HEK293 (cell line): ENCODE results near the gene RPL27.

Experiments used
- GFI1B ChIP-seq: fragments of 450-650 bp; formaldehyde crosslinking; IDR thresholded peaks from 2 replicates; pipeline ENCODE4 v1.5.1; 2016; ENCODE audit warnings: missing biosample characterization, missing genetic modification characterization
- GLI4 ChIP-seq: fragments of 450-650 bp; formaldehyde crosslinking; IDR thresholded peaks from 2 replicates; pipeline ENCODE4 v1.5.1; 2016; ENCODE audit warnings: missing biosample characterization, missing genetic modification characterization
- GLIS1 ChIP-seq: fragments of 450-650 bp; formaldehyde crosslinking; IDR thresholded peaks from 2 replicates; pipeline ENCODE4 v1.5.1; 2016; ENCODE audit warnings: missing biosample characterization, missing genetic modification characterization
- KLF1 ChIP-seq: fragments of 450-650 bp; formaldehyde crosslinking; IDR thresholded peaks from 2 replicates; pipeline ENCODE4 v1.5.1; 2016; ENCODE audit warnings: missing biosample characterization, missing genetic modification characterization
- KLF16 ChIP-seq: fragments of 450-650 bp; formaldehyde crosslinking; IDR thresholded peaks from 2 replicates; pipeline ENCODE4 v1.5.1; 2017; ENCODE audit warnings: missing biosample characterization, missing genetic modification characterization
- MZF1 ChIP-seq: fragments of 450-650 bp; formaldehyde crosslinking; IDR thresholded peaks from 2 replicates; pipeline ENCODE4 v1.5.1; 2017; ENCODE audit warnings: missing biosample characterization, missing genetic modification characterization, borderline replicate concordance
- REPIN1 ChIP-seq: fragments of 450-650 bp; formaldehyde crosslinking; IDR thresholded peaks from 2 replicates; pipeline ENCODE4 v1.5.1; 2017; ENCODE audit warnings: missing biosample characterization, missing genetic modification characterization, low read depth
- SALL2 ChIP-seq: fragments of 450-650 bp; formaldehyde crosslinking; IDR thresholded peaks from 2 replicates; pipeline ENCODE4 v1.5.0; 2017; ENCODE audit warnings: missing biosample characterization, mild to moderate bottlenecking, missing genetic modification characterization, borderline replicate concordance
- ZBTB20 ChIP-seq: fragments of 450-650 bp; formaldehyde crosslinking; IDR thresholded peaks from 2 replicates; pipeline ENCODE4 v1.5.1; 2016; ENCODE audit warnings: missing biosample characterization, missing genetic modification characterization
- ZBTB26 ChIP-seq: fragments of 450-650 bp; formaldehyde crosslinking; optimal IDR thresholded peaks from 2 replicates; pipeline ENCODE3; 2016; ENCODE audit warnings: missing biosample characterization, mild to moderate bottlenecking, missing genetic modification characterization
- ZNF16 ChIP-seq: fragments of 450-650 bp; formaldehyde crosslinking; IDR thresholded peaks from 2 replicates; pipeline ENCODE4 v1.5.1; 2016; ENCODE audit warnings: low read depth, missing biosample characterization, missing genetic modification characterization
- ZNF169 ChIP-seq: fragments of 450-650 bp; formaldehyde crosslinking; IDR thresholded peaks from 2 replicates; pipeline ENCODE4 v1.5.1; 2016; ENCODE audit warnings: missing biosample characterization, missing genetic modification characterization
- ZNF174 ChIP-seq: fragments of 450-650 bp; formaldehyde crosslinking; IDR thresholded peaks from 2 replicates; pipeline ENCODE4 v1.5.0; 2017; ENCODE audit warnings: missing biosample characterization, mild to moderate bottlenecking, missing genetic modification characterization
- ZNF2 ChIP-seq: fragments of 450-650 bp; formaldehyde crosslinking; IDR thresholded peaks from 2 replicates; pipeline ENCODE4 v1.5.1; 2016; ENCODE audit warnings: missing biosample characterization, missing genetic modification characterization
- ZNF202 ChIP-seq: fragments of 450-650 bp; formaldehyde crosslinking; IDR thresholded peaks from 2 replicates; pipeline ENCODE4 v1.5.1; 2016; ENCODE audit warnings: missing biosample characterization, missing genetic modification characterization, borderline replicate concordance
- ZNF214 ChIP-seq: fragments of 450-650 bp; formaldehyde crosslinking; IDR thresholded peaks from 2 replicates; pipeline ENCODE4 v1.5.1; 2017; ENCODE audit warnings: missing biosample characterization, mild to moderate bottlenecking, missing genetic modification characterization, borderline replicate concordance
- ZNF223 ChIP-seq: fragments of 450-650 bp; formaldehyde crosslinking; IDR thresholded peaks from 2 replicates; pipeline ENCODE4 v1.5.1; 2016; ENCODE audit warnings: missing biosample characterization, missing genetic modification characterization
- ZNF248 ChIP-seq: fragments of 450-650 bp; formaldehyde crosslinking; IDR thresholded peaks from 2 replicates; pipeline ENCODE4 v1.5.1; 2017; ENCODE audit warnings: missing biosample characterization, missing genetic modification characterization
- ZNF292 ChIP-seq: fragments of 450-650 bp; formaldehyde crosslinking; IDR thresholded peaks from 2 replicates; pipeline ENCODE4 v1.5.1; 2016; ENCODE audit warnings: low read depth, missing biosample characterization, missing genetic modification characterization, borderline replicate concordance
- ZNF311 ChIP-seq: fragments of 450-650 bp; formaldehyde crosslinking; IDR thresholded peaks from 2 replicates; pipeline ENCODE4 v1.5.1; 2017; ENCODE audit warnings: missing biosample characterization, missing genetic modification characterization, borderline replicate concordance
- ZNF366 ChIP-seq: fragments of 450-650 bp; formaldehyde crosslinking; conservative IDR thresholded peaks from 2 replicates; pipeline ENCODE4 v1.5.1; 2016; ENCODE audit warnings: missing biosample characterization, missing genetic modification characterization
- ZNF391 ChIP-seq: fragments of 450-650 bp; formaldehyde crosslinking; IDR thresholded peaks from 2 replicates; pipeline ENCODE4 v1.5.1; 2016; ENCODE audit warnings: low read depth, missing biosample characterization, missing genetic modification characterization, borderline replicate concordance
- ZNF394 ChIP-seq: fragments of 450-650 bp; formaldehyde crosslinking; IDR thresholded peaks from 2 replicates; pipeline ENCODE4 v1.5.1; 2016; ENCODE audit warnings: missing biosample characterization, missing genetic modification characterization, mild to moderate bottlenecking, moderate library complexity, borderline replicate concordance
- ZNF398 ChIP-seq: fragments of 450-650 bp; formaldehyde crosslinking; IDR thresholded peaks from 2 replicates; pipeline ENCODE4 v1.5.1; 2017; ENCODE audit warnings: missing biosample characterization, missing genetic modification characterization
- ZNF416 ChIP-seq: fragments of 450-650 bp; formaldehyde crosslinking; IDR thresholded peaks from 2 replicates; pipeline ENCODE4 v1.5.1; 2016; ENCODE audit warnings: missing biosample characterization, missing genetic modification characterization
- ZNF426 ChIP-seq: fragments of 450-650 bp; formaldehyde crosslinking; IDR thresholded peaks from 2 replicates; pipeline ENCODE4 v1.5.1; 2017; ENCODE audit warnings: missing biosample characterization, missing genetic modification characterization, mild to moderate bottlenecking, inconsistent platforms, moderate library complexity
- ZNF548 ChIP-seq: fragments of 450-650 bp; formaldehyde crosslinking; IDR thresholded peaks from 2 replicates; pipeline ENCODE4 v1.5.1; 2016; ENCODE audit warnings: missing biosample characterization, missing genetic modification characterization
- ZNF596 ChIP-seq: fragments of 450-650 bp; IDR thresholded peaks from 2 replicates; pipeline ENCODE4 v1.5.0; 2018; ENCODE audit warnings: missing biosample characterization, mild to moderate bottlenecking, missing genetic modification characterization, moderate library complexity
- ZNF610 ChIP-seq: fragments of 450-650 bp; formaldehyde crosslinking; IDR thresholded peaks from 2 replicates; pipeline ENCODE4 v1.5.1; 2016; ENCODE audit warnings: missing biosample characterization, missing genetic modification characterization, borderline replicate concordance
- ZNF660 ChIP-seq: fragments of 450-650 bp; IDR thresholded peaks from 2 replicates; pipeline ENCODE4 v1.5.1; 2018; ENCODE audit warnings: missing biosample characterization, mild to moderate bottlenecking, missing genetic modification characterization
- ZNF664 ChIP-seq: fragments of 450-650 bp; formaldehyde crosslinking; IDR thresholded peaks from 2 replicates; pipeline ENCODE4 v1.5.1; 2016; ENCODE audit warnings: missing biosample characterization, missing genetic modification characterization
- ZNF707 ChIP-seq: fragments of 450-650 bp; formaldehyde crosslinking; IDR thresholded peaks from 2 replicates; pipeline ENCODE4 v1.5.1; 2016; ENCODE audit warnings: missing biosample characterization, missing genetic modification characterization
- ZNF747 ChIP-seq: fragments of 450-650 bp; formaldehyde crosslinking; IDR thresholded peaks from 2 replicates; pipeline ENCODE4 v1.5.1; 2016; ENCODE audit warnings: missing biosample characterization, missing genetic modification characterization
- ZNF768 ChIP-seq: fragments of 450-650 bp; formaldehyde crosslinking; IDR thresholded peaks from 2 replicates; pipeline ENCODE4 v1.5.1; 2018; ENCODE audit warnings: missing biosample characterization, mild to moderate bottlenecking, missing genetic modification characterization
- ZNF776 ChIP-seq: fragments of 450-650 bp; formaldehyde crosslinking; IDR thresholded peaks from 2 replicates; pipeline ENCODE4 v1.5.0; 2017; ENCODE audit warnings: missing biosample characterization, missing genetic modification characterization, borderline replicate concordance
- ZNF792 ChIP-seq: fragments of 450-650 bp; formaldehyde crosslinking; IDR thresholded peaks from 2 replicates; pipeline ENCODE4 v1.5.1; 2016; ENCODE audit warnings: missing biosample characterization, missing genetic modification characterization
- ZNF837 ChIP-seq: fragments of 450-650 bp; formaldehyde crosslinking; IDR thresholded peaks from 2 replicates; pipeline ENCODE4 v1.5.1; 2016; ENCODE audit warnings: missing biosample characterization, missing genetic modification characterization
- ZNF843 ChIP-seq: fragments of 450-650 bp; formaldehyde crosslinking; IDR thresholded peaks from 2 replicates; pipeline ENCODE4 v1.5.1; 2016; ENCODE audit warnings: missing biosample characterization, missing genetic modification characterization
- ZSCAN23 ChIP-seq: fragments of 450-650 bp; formaldehyde crosslinking; IDR thresholded peaks from 2 replicates; pipeline ENCODE4 v1.5.1; 2016; ENCODE audit warnings: missing biosample characterization, missing genetic modification characterization
- ZSCAN30 ChIP-seq: fragments of 450-650 bp; IDR thresholded peaks from 2 replicates; pipeline ENCODE4 v1.5.1; 2018; ENCODE audit warnings: missing biosample characterization, mild to moderate bottlenecking, missing genetic modification characterization, moderate library complexity

The RPL27 gene

GRCh38 chr17:43024407-43025289, 26.4 kb downstream of the RPL27 start, which contains the start of gene RND2 (continued):
- peak; percentile 65; the same call in 1 of the 2 replicates for TF ChIP-seq ZNF398 (tag by site-specific recombination)
- no peak for TF ChIP-seq ZNF747
- TF ChIP-seq ZBTB20 (tag by site-specific recombination): no peak
- TF ChIP-seq ZNF202 (tag by site-specific recombination): no peak
- TF ChIP-seq ZNF768 (tag by site-specific recombination): no peak
- TF ChIP-seq GLI4: no peak
- TF ChIP-seq ZNF366 (tag by site-specific recombination): peak; percentile 59
- TF ChIP-seq ZNF776 (tag by site-specific recombination): no peak
- no peak for TF ChIP-seq ZNF596
- no peak for TF ChIP-seq ZNF214 (tag by site-specific recombination)
- peak; percentile 32 for TF ChIP-seq ZNF843 (tag by site-specific recombination)
- TF ChIP-seq KLF16 (tag by site-specific recombination): 0 out of 2 replicates have a peak, but pooled peaks have one; percentile 46
- TF ChIP-seq ZNF610 (tag by site-specific recombination): peak; percentile 78; the same call in 1 of the 2 replicates
- TF ChIP-seq ZNF707: no peak
- TF ChIP-seq ZNF292 (tag by site-specific recombination): no peak
- TF ChIP-seq ZNF174: no peak
- no peak for TF ChIP-seq ZNF837 (tag by site-specific recombination)
- no peak; the same call in 1 of the 2 replicates for TF ChIP-seq ZSCAN23 (tag by site-specific recombination)
- no peak for TF ChIP-seq ZNF16 (tag by site-specific recombination)
- TF ChIP-seq ZNF394: peak; percentile 73
- TF ChIP-seq ZNF223 (tag by site-specific recombination): no peak
- TF ChIP-seq ZNF548 (tag by site-specific recombination): no peak
- TF ChIP-seq GFI1B: no peak
- no peak; the same call in 1 of the 2 replicates for TF ChIP-seq ZNF2 (tag by site-specific recombination)
- peak; percentile 59; the same call in 1 of the 2 replicates for TF ChIP-seq ZNF391
- TF ChIP-seq ZNF664 (tag by site-specific recombination): no peak
- no peak for TF ChIP-seq REPIN1 (tag by site-specific recombination)
- no peak for TF ChIP-seq ZNF169 (tag by site-specific recombination)
- no peak for TF ChIP-seq ZNF416
- no peak for TF ChIP-seq MZF1 (tag by site-specific recombination)
- TF ChIP-seq ZSCAN30: peak; percentile 76; the same call in 1 of the 2 replicates
- TF ChIP-seq ZBTB26 (tag by site-specific recombination): peak; percentile 52
- peak; percentile 99 for TF ChIP-seq GLIS1 (tag by site-specific recombination)
- no peak for TF ChIP-seq ZNF311 (tag by site-specific recombination)
- peak; percentile 57; the same call in 1 of the 2 replicates for TF ChIP-seq KLF1 (tag by site-specific recombination)
- no peak for TF ChIP-seq SALL2 (tag by site-specific recombination)
- TF ChIP-seq ZNF792 (tag by site-specific recombination): no peak
- no peak for TF ChIP-seq ZNF248
- TF ChIP-seq ZNF660 (tag by site-specific recombination): no peak
- TF ChIP-seq ZNF426 (tag by site-specific recombination): no peak
